ENCODE data around the gene AARS2.

Gene AARS2

DNA sequence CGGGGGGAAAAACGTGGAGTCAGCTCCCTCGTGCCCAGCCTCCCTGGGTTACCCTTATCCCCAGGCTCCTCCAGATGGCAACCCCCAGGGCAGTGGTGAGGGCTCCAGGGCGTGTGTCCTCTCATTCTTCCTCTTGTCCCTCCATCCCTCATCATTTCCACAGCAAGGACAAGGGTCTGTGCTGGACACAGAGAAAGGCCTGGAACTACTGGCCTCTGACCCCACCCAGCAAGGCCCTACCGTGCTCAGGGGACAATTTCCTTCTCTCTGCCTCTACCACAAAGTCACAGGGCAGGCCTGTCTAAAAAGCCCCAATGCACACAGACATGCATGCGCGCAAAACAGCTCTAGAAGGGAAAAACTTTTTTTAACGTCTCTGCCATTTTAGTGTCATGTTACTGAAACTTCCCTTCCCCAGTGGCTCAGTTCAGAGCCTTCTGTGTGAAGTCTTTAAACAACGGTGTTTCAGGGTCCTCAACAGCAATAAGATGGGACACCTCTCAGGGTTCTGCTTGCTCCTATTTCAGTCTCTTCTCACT, 54.8 kb downstream of the AARS2 start:
- TF ChIP-seq, protein P1, sequence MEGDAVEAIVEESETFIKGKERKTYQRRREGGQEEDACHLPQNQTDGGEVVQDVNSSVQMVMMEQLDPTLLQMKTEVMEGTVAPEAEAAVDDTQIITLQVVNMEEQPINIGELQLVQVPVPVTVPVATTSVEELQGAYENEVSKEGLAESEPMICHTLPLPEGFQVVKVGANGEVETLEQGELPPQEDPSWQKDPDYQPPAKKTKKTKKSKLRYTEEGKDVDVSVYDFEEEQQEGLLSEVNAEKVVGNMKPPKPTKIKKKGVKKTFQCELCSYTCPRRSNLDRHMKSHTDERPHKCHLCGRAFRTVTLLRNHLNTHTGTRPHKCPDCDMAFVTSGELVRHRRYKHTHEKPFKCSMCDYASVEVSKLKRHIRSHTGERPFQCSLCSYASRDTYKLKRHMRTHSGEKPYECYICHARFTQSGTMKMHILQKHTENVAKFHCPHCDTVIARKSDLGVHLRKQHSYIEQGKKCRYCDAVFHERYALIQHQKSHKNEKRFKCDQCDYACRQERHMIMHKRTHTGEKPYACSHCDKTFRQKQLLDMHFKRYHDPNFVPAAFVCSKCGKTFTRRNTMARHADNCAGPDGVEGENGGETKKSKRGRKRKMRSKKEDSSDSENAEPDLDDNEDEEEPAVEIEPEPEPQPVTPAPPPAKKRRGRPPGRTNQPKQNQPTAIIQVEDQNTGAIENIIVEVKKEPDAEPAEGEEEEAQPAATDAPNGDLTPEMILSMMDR (IDR thresholded peaks at IDR 0.05): no peak
- Histone ChIP-seq H3K27me3 (no peaks in the 10 kb centered on the region), H3K27ac (peak overlapping the region in 1 of 2 donors; percentile 88), H3K9me3 (no peaks in the 10 kb centered on the region), H3K36me3 (peaks cover 15 to 41% (median 26%) of the 10 kb centered on the region in 3 donors), H3K4me1 (peaks cover 0 to 32% (median 26%) of the 10 kb centered on the region in 4 donors), H3K4me3 (no peak overlapping the region)
- intact Hi-C loops (cut with DNase I; ENCODE audit: low total_unique reads): loop anchor here (5.0 kb wide), 1 partner anchor 86 kb away; no protein-coding TSS in a partner anchor
- no peak for DNase-seq

DNA sequence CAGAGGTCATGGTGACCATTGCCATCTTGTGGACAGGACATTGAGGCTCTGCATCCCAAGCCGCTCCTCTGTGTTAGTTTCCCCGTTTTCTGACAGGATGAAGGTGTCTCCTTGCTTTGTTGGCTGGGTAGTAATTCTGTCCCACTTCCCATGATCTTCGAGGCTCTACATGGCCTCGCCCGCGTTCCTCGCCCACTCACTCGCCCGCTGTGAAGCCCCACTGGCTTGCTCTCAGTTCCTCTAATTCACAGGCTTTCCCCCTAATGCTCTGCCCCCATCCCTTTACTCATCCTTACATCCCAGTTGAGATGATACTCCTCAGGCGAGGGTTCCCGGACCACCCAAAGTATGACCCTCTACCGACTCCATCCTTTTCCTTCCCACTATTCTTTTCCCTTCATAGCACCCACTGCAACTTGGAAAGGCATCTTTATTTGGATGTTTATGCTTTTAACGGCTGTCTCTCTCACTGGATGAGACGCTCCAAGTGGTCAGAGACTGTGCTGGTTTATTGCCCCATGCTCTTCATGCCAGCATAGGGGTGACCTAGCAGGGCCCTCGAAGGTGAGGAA, 55.3 kb downstream of the AARS2 start:
- Histone ChIP-seq H3K27me3 (no peaks in the 10 kb centered on the region), H3K36me3 (peaks cover 21 to 47% (median 32%) of the 10 kb centered on the region in 3 donors), H3K27ac (peak overlapping the region; percentile 86 to 88), H3K9me3 (no peaks in the 10 kb centered on the region), H3K4me1 (peaks cover 0 to 26% (median 21%) of the 10 kb centered on the region in 4 donors), H3K4me3 (peak overlapping the region; percentile 78 to 86)
- TF ChIP-seq, protein P1 (IDR thresholded peaks at IDR 0.05): no peak
- DNase-seq: no peak
- intact Hi-C loops (cut with DNase I; ENCODE audit: low total_unique reads): loop anchor here (5.0 kb wide), 1 partner anchor 86 kb away; no protein-coding TSS in a partner anchor

DNA sequence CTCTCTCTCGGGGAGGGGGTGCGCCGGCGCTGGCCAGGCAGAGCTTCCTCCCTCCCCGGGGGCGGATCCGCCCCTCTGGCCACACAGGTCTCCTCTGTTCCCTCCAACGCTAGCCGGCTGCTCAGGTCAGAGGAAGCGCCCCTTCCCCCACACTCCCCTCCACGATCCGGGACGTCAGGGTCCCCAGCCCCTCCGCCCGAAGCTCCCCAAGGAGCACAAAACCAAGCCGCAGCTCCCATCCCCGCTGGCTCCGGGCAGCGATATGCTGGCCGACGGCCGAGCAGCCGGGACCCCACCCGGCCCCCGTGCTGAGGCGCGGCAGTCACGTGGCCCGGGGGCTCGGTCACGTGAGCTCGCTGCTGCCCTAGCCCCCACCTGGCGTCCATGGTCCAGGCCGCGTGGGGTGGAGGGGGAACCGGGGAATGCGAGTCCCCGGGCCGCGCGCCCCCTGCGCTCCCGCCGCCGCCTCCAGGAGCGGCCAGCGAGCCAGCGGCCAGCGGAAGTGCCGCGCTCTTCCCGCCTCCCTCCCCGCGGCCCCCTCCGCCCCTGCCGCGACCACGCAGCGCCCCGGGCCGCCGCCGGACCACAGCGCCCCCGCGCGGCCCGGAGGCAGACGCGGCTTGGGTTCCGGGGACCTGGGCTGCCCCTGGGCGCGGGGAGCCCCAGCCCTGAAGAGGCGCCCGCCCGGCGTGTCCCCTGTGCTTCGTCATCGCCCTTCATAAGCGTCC, 56.0 kb downstream of the AARS2 start, which contains the start of gene SLC35B2:
Gene SLC35B2 (minus strand): TSS at position 504 of the 728 bp plus-strand sequence. CDS start 118 bp downstream, at position 386.
- Histone ChIP-seq H3K27ac (peak within 1 kb of the TSS; percentile 86 to 88), H3K4me3 (peak within 1 kb of the TSS; percentile 78 to 86), H3K4me1 (peaks cover 0 to 20% (median 17%) of the 10 kb centered on the region in 4 donors), H3K36me3 (peaks cover 27 to 53% (median 38%) of the 10 kb centered on the region in 3 donors), H3K9me3 (no peaks in the 10 kb centered on the region), H3K27me3 (no peaks in the 10 kb centered on the region)
- peak; percentile 54 to 82 for DNase-seq
- intact Hi-C loops (cut with DNase I; ENCODE audit: low total_unique reads): loop anchor here (5.0 kb wide), 1 partner anchor 85 kb away; no protein-coding TSS in a partner anchor
- TF ChIP-seq, protein P1 (IDR thresholded peaks at IDR 0.05): peak; percentile 67 to 85

DNA sequence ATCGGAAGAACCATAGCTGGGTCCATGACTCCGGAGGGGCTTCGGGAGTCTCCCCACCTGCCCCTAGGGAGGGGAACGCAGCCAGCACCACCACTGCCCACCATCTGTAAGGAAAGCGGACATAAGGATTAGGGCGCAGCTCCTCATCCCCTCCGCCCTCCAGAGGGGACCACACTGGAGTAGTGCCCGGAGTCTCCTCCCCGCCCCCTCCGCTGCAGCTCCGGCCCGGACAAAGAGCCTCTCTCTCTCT, 56.4 kb downstream of the AARS2 start:
- intact Hi-C loops (cut with DNase I; ENCODE audit: low total_unique reads): loop anchor here (5.0 kb wide), 1 partner anchor 84 kb away; no protein-coding TSS in a partner anchor
- Histone ChIP-seq H3K4me3 (peak overlapping the region; percentile 78 to 86), H3K9me3 (no peaks in the 10 kb centered on the region), H3K27ac (peak overlapping the region; percentile 86 to 88), H3K27me3 (no peaks in the 10 kb centered on the region), H3K4me1 (peaks cover 0 to 19% (median 17%) of the 10 kb centered on the region in 4 donors), H3K36me3 (peaks cover 32 to 58% (median 43%) of the 10 kb centered on the region in 3 donors)
- no peak for DNase-seq
- TF ChIP-seq, protein P1 (IDR thresholded peaks at IDR 0.05): no peak

DNA sequence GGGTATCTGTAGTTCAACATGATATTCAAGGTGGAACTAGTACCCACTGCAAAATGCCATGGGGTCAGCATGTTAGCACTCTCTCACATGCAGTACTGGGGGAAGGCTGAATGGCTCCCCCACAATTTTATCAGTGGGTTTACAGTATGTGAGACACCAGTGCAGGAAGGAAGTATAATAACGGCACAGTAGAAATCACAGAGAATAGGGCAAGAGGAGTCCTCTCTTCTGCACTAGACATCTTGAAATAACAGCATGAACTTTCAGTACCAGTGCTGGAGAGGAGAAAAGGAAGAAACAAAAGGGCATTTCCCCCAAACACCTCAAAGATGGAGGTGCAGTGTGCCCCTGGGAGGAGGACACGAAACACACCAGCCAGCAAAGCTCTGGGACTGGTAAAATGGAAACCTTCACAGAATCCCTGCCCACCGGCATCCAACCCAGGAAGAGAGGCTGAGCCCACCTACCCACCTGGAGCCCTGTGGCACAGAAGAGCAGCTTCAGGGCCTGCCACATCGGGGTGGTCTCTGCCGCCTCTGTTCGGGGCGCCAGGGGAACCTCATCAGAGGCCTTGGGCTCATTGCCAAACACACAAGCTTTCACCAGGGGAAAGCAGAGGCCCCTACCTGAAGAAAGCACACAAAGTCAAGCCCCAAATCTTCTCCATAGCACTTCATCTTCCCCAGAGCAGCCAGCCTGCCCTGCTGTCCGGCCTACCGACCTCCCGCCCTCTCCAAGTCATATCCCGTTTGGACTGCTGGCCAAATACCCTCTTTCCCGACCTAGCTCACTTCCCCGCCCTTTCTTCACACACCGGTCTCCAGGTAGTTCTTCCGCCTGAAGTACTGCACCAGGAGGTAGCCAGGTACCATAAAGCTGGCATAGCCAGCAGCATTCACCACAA, 57.0 kb downstream of the AARS2 start:
- H3K4me3 ChIP-seq: peak overlapping the region; percentile 78 to 86
- intact Hi-C loops (cut with DNase I; ENCODE audit: low total_unique reads): loop anchor here (5.0 kb wide), 1 partner anchor 84 kb away; no protein-coding TSS in a partner anchor
- H3K4me1 ChIP-seq: peaks cover 0 to 25% (median 17%) of the 10 kb centered on the region in 4 donors
- no peaks in the 10 kb centered on the region for H3K27me3 ChIP-seq
- DNase-seq: no peak
- H3K9me3 ChIP-seq: no peaks in the 10 kb centered on the region
- TF ChIP-seq, protein P1 (IDR thresholded peaks at IDR 0.05): no peak
- peaks cover 38 to 59% (median 49%) of the 10 kb centered on the region in 3 donors for H3K36me3 ChIP-seq
- H3K27ac ChIP-seq: peak overlapping the region; percentile 86 to 88

All from tibial artery (tissue), 4 donors.